B cell (primary cell): ENCODE results near the gene NBL1. TPM values are rescaled to one million over a fixed set of nuclear protein-coding genes. Genes with fewer than 3 reads are reported as not detected.
"Not testable (repeated sequence)": the region's sequence is repeated elsewhere in the genome, so short reads cannot be mapped to it uniquely, and the experiment has no call there.

Experiments used
- ATAC-seq: fragments of 200-7000 bp; cut with Tn5 transposase; one replicate; pipeline ENCODE4 v1.10.0; 2021; ENCODE audit warnings: low read depth, mild to moderate bottlenecking, moderate number of reproducible peaks, moderate library complexity
- CTCF ChIA-PET: fragments of 350-600 bp; sonication (Branson Sonifier 250); formaldehyde crosslinking; loops from one replicate; lab custom pipeline; 2021; ENCODE audit warnings: antibody characterized with exemption, inconsistent platforms; lab: Charles Lee
- POLR2A ChIA-PET: fragments of 350-600 bp; sonication (Branson Sonifier 250); formaldehyde crosslinking; loops from one replicate; lab custom pipeline; 2021; ENCODE audit warnings: antibody characterized with exemption; lab: Charles Lee
- DNase-seq: peaks from one replicate; pipeline ENCODE4 v3.0.0; 2013
- H2AFZ ChIP-seq: 2 replicates; pipeline ENCODE4 v1.6.1; 2012; ENCODE audit warnings: mild to moderate bottlenecking, low read depth, low read length; ENCODE audit not compliant: insufficient read depth, poor library complexity, severe bottlenecking
- H3K27ac ChIP-seq, 2 donors: 1 replicate in 1 of 2; 2 replicates in 1 of 2; pipeline ENCODE4 v1.5.1; 2012 to 2013; ENCODE audit warnings: low read length in 2 of 2, mild to moderate bottlenecking in 2 of 2, moderate library complexity in 1 of 2
- H3K27me3 ChIP-seq, 4 experiments: fragments of 200-600 bp in 1 of 4; sonication (generic) in 1 of 4; replicated peaks in 1 of 4; 1 replicate in 2 of 4; 2 replicates in 2 of 4; pipeline versions ENCODE4 v1.6.1 to v1.7.0; 2013 to 2016; ENCODE audit warnings: low read length in 3 of 4, mild to moderate bottlenecking in 2 of 4, mixed read lengths in 1 of 4, moderate library complexity in 1 of 4; ENCODE audit not compliant: insufficient read depth in 4 of 4, control insufficient read depth in 3 of 4; ENCODE audit errors: control extremely low read depth in 1 of 4
- H3K36me3 ChIP-seq, 2 experiments: replicated peaks in 1 of 2; 1 replicate in 1 of 2; 2 replicates in 1 of 2; pipeline versions ENCODE4 v1.6.1 to v1.7.1; 2013; ENCODE audit warnings: low read length in 1 of 2; ENCODE audit not compliant: insufficient read depth in 2 of 2, control insufficient read depth in 1 of 2; ENCODE audit errors: control extremely low read depth in 1 of 2, extremely low read depth in 1 of 2
- H3K4me1 ChIP-seq, 2 donors: fragments of 200-600 bp in 1 of 2; sonication (generic) in 1 of 2; 1 replicate in 1 of 2; 2 replicates in 1 of 2; pipeline versions ENCODE4 v1.5.1 to v1.6.1; 2013 to 2017; ENCODE audit warnings: low read length in 2 of 2; ENCODE audit not compliant: control insufficient read depth in 2 of 2, insufficient read depth in 2 of 2
- H3K4me2 ChIP-seq: replicated peaks from 2 replicates; pipeline ENCODE3; 2012; ENCODE audit warnings: mild to moderate bottlenecking, low read depth, low read length; ENCODE audit not compliant: poor library complexity, severe bottlenecking
- H3K4me3 ChIP-seq, 5 experiments: fragments of 200-600 bp in 1 of 5; sonication (generic) in 1 of 5; 1 replicate in 3 of 5; 2 replicates in 2 of 5; pipeline versions ENCODE4 v1.5.1 to v1.7.0; 2011 to 2016; ENCODE audit warnings: low read length in 4 of 5, mild to moderate bottlenecking in 4 of 5, low read depth in 2 of 5, control low read depth in 1 of 5, moderate library complexity in 1 of 5; ENCODE audit not compliant: insufficient read depth in 1 of 5; ENCODE audit errors: control extremely low read depth in 1 of 5, extremely low read depth in 1 of 5
- H3K79me2 ChIP-seq: fragments of 200-600 bp; sonication (generic); one replicate; pipeline ENCODE4 v1.6.0; 2016; ENCODE audit warnings: low read length; ENCODE audit not compliant: control insufficient read depth, insufficient read depth
- H3K9ac ChIP-seq: fragments of 200-600 bp; sonication (generic); 2 replicates; pipeline ENCODE4 v1.6.1; 2017; ENCODE audit warnings: mild to moderate bottlenecking, low read length, moderate library complexity
- H3K9me3 ChIP-seq, 3 donors: one replicate each; pipeline versions ENCODE4 v1.6.1 to v1.7.1; 2013; ENCODE audit warnings: low read length in 2 of 3; ENCODE audit not compliant: control insufficient read depth in 2 of 3, insufficient read depth in 1 of 3; ENCODE audit errors: control extremely low read depth in 1 of 3
- H4K20me1 ChIP-seq: 2 replicates; pipeline ENCODE4 v1.6.0; 2012; ENCODE audit warnings: mild to moderate bottlenecking, low read length; ENCODE audit not compliant: insufficient read depth, control insufficient read depth, poor library complexity, severe bottlenecking
- H3K27ac Mint-ChIP-seq: one replicate; pipeline ENCODE4 v1.8.0; 2021; ENCODE audit warnings: mixed read lengths
- H3K27me3 Mint-ChIP-seq: one replicate; pipeline ENCODE4 v1.8.0; 2021; ENCODE audit warnings: mixed read lengths
- H3K4me1 Mint-ChIP-seq: one replicate; pipeline ENCODE4 v1.8.0; 2021; ENCODE audit warnings: mixed read lengths
- H3K4me3 Mint-ChIP-seq: one replicate; pipeline ENCODE4 v1.8.0; 2021; ENCODE audit warnings: mixed read lengths
- H3K9me3 Mint-ChIP-seq: one replicate; pipeline ENCODE4 v1.8.0; 2022; ENCODE audit warnings: mixed read lengths; ENCODE audit not compliant: insufficient read depth
- EZH2 ChIP-seq: IDR thresholded peaks from 2 replicates; pipeline ENCODE4 v1.6.1; 2012; ENCODE audit warnings: borderline replicate concordance, low read depth, mild to moderate bottlenecking, moderate library complexity, low read length; ENCODE audit not compliant: insufficient read depth, poor library complexity, severe bottlenecking
- WGBS: methylation state at CpG from one replicate; pipeline ENCODE4 v1.1.5; 2013; ENCODE audit warnings: missing lambda C conversion rate; ENCODE audit not compliant: insufficient coverage; 5-methylcytosine and 5-hydroxymethylcytosine counted together
- intact Hi-C: fragments of 100-400 bp; cut with micrococcal nuclease; formaldehyde crosslinking; loops from one replicate; pipeline ENCODE4 v1.10.0; 2022
- polyA plus RNA-seq: library from polyadenylated mRNA; depleted of rRNA; stranded (reverse); fragments of >200 nt; gene quantifications from 2 replicates; pipeline ENCODE4 v1.2.3, GENCODE V29; 2012
- total RNA-seq, 2 donors: library from RNA; stranded (reverse); fragments of 120-200 nt in 1 of 2; gene quantifications; 1 replicate in 1 of 2; 2 replicates in 1 of 2; pipeline versions ENCODE4 v1.2.3 to v1.2.4, GENCODE V29; 2013 to 2022
- TF ChIP-seq, protein P1 (sequence below): fragments of 200-600 bp; IDR thresholded peaks from one replicate; pipeline ENCODE4 v1.8.0; 2022; ENCODE audit warnings: antibody characterized with exemption, mild to moderate bottlenecking

NBL1 gene
- total and polyA plus RNA-seq, 2 donors (not counting 1 experiment from before 2014, with no cell fraction given): 0.74 to 0.97 TPM

DNA sequence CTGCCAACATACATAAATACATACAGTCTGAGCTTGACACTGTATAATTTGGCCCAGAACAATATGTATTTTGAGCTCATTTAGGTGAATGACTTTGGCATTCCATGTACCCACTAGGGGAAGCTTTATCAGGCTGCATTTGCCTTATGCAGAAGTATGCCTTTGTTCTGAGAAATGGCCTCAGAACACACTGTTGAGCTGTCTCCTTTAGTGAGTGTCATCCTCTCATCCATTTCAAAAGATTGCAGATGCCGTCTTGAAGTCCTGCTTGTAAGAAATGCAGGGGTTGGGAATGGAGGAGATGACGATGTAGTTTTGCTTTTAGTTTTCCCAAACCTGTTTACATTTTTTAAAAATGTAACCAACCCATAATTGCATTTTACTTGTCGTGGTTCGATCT is 14.8 kb upstream of the NBL1 start:
- Histone ChIP-seq H3K9me3 (no peaks in the 10 kb centered on the region), H3K27ac (no peak overlapping the region), H3K4me1 (no peaks in the 10 kb centered on the region), H3K36me3 (peaks cover 5 to 48% of the 10 kb centered on the region in 2 experiments), H3K4me3 (no peak overlapping the region), H3K4me2 (no peak overlapping the region), H3K9ac (no peak overlapping the region), H3K27me3 (no peaks in the 10 kb centered on the region), H3K79me2 (no peaks in the 10 kb centered on the region), H4K20me1 (no peaks in the 10 kb centered on the region), H2AFZ (no peak overlapping the region)
- Mint-ChIP-seq H3K27me3 (no peaks in the 10 kb centered on the region), H3K4me1 (no peaks in the 10 kb centered on the region), H3K9me3 (no peaks in the 10 kb centered on the region), H3K4me3 (no peak overlapping the region), H3K27ac (no peak overlapping the region)
- POLR2A ChIA-PET: no interaction called here
- intact Hi-C loops: no loop called here
- DNase-seq (no peak), ATAC-seq (no peak)
- CTCF ChIA-PET: no interaction called here
- TF ChIP-seq, protein P1, sequence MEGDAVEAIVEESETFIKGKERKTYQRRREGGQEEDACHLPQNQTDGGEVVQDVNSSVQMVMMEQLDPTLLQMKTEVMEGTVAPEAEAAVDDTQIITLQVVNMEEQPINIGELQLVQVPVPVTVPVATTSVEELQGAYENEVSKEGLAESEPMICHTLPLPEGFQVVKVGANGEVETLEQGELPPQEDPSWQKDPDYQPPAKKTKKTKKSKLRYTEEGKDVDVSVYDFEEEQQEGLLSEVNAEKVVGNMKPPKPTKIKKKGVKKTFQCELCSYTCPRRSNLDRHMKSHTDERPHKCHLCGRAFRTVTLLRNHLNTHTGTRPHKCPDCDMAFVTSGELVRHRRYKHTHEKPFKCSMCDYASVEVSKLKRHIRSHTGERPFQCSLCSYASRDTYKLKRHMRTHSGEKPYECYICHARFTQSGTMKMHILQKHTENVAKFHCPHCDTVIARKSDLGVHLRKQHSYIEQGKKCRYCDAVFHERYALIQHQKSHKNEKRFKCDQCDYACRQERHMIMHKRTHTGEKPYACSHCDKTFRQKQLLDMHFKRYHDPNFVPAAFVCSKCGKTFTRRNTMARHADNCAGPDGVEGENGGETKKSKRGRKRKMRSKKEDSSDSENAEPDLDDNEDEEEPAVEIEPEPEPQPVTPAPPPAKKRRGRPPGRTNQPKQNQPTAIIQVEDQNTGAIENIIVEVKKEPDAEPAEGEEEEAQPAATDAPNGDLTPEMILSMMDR: no peak
- no peak for TF ChIP-seq EZH2
- WGBS: 100% methylated on average over 2 of the region's 4 CpGs

DNA sequence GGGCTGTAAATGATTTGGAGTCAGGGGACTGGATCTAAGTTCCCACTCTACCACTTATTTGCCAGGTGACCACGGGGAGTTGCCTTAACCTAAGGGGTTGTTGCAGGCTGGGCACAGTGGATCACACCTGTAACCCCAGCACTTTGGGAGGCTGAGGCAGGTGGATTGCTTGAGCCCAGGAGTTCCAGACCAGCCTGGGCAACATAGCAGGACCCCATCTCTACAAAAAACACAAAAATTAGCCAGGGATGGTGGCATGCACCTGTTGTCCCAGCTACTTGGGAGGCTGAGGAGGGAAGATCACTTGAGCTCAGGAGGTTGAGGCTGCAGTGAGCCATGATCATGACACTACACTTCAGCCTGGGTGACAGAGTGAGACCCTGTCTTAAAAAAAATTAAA is 13.9 kb upstream of the NBL1 start:
- H3K79me2 ChIP-seq, H3K27ac ChIP-seq, DNase-seq, H3K4me3 Mint-ChIP-seq, H3K4me3 ChIP-seq, H3K9ac ChIP-seq, H3K27me3 Mint-ChIP-seq, H3K4me1 Mint-ChIP-seq, POLR2A ChIA-PET, H3K9me3 ChIP-seq, H2AFZ ChIP-seq, ATAC-seq, H3K27me3 ChIP-seq, intact Hi-C loops, H4K20me1 ChIP-seq, H3K9me3 Mint-ChIP-seq, H3K27ac Mint-ChIP-seq, H3K4me2 ChIP-seq, H3K4me1 ChIP-seq: not testable (repeated sequence)
- WGBS: no CpG with 5 or more reads among the region's 1 CpG
- H3K36me3 ChIP-seq: peaks cover 5 to 40% of the 10 kb centered on the region in 2 experiments
- CTCF ChIA-PET: interaction anchor here (1.1 to 2.1 kb wide), 3 partner anchors 21 to 48 kb away, joined by 3 to 6 read pairs (median 5); no protein-coding TSS in a partner anchor
